ENCODE data around the gene MRPL48.

- TF ChIP-seq CTCF (IDR thresholded peaks at IDR 0.05; ENCODE audit: insufficient read depth, low read length, poor library complexity, severe bottlenecking) (no peak), EZH2phosphoT487 (conservative IDR thresholded peaks at IDR 0.05; ENCODE audit: low read length) (no peak)
These were observed 67.0 kb downstream of the MRPL48 start for GRCh38 chr11:73854680-73855079.
